ENCODE data around the gene ZNF804A. TPM values are rescaled to one million over a fixed set of nuclear protein-coding genes. Genes with fewer than 3 reads are reported as not detected.

The ZNF804A gene
- total RNA-seq, 2 donors from 2014 or later, result 0.14 to 0.68 TPM

GRCh38 chr2:184728411-184728810 is 130.1 kb downstream of the ZNF804A start:
- Histone ChIP-seq H3K36me3 (no peaks in the 10 kb centered on the region), H3K27ac (no peak overlapping the region), H3K4me3 (no peak overlapping the region), H3K9me3 (no peaks in the 10 kb centered on the region), H3K27me3 (replicated peaks; ENCODE audit: insufficient read depth) (no peaks in the 10 kb centered on the region), H3K4me1 (ENCODE audit: control insufficient read depth in 1 of 2, low read depth in 2 of 2) (no peaks in the 10 kb centered on the region)
- TF ChIP-seq CTCF (IDR thresholded peaks at IDR 0.05), result no peak
- no peak for DNase-seq (ENCODE audit: low spot score)
- no peak for ATAC-seq (ENCODE audit: insufficient number of reproducible peaks, low FRiP score, low read depth)

- no peaks in the 10 kb centered on the region for H3K4me1 ChIP-seq (ENCODE audit: control insufficient read depth in 1 of 2, low read depth in 2 of 2)
- no peaks in the 10 kb centered on the region for H3K9me3 ChIP-seq
- ATAC-seq (ENCODE audit: insufficient number of reproducible peaks, low FRiP score, low read depth) (no peak), DNase-seq (ENCODE audit: low spot score) (no peak)
- no peak for TF ChIP-seq CTCF (IDR thresholded peaks at IDR 0.05)
- H3K27ac ChIP-seq, result no peak overlapping the region
- no peaks in the 10 kb centered on the region for H3K27me3 ChIP-seq (replicated peaks; ENCODE audit: insufficient read depth)
- no peaks in the 10 kb centered on the region for H3K36me3 ChIP-seq
- H3K4me3 ChIP-seq, result no peak overlapping the region
Observed at GRCh38 chr2:184729581-184729980, 131.3 kb downstream of the ZNF804A start.

GRCh38 chr2:184730288-184730687 is 132.0 kb downstream of the ZNF804A start:
- no peak for ATAC-seq (ENCODE audit: insufficient number of reproducible peaks, low FRiP score, low read depth)
- H3K4me1 ChIP-seq (ENCODE audit: control insufficient read depth in 1 of 2, low read depth in 2 of 2), result no peaks in the 10 kb centered on the region
- no peak overlapping the region for H3K4me3 ChIP-seq
- H3K9me3 ChIP-seq, result no peaks in the 10 kb centered on the region
- no peak overlapping the region for H3K27ac ChIP-seq
- TF ChIP-seq CTCF (IDR thresholded peaks at IDR 0.05), result no peak
- DNase-seq (ENCODE audit: low spot score), result no peak
- H3K36me3 ChIP-seq, result no peaks in the 10 kb centered on the region
- no peaks in the 10 kb centered on the region for H3K27me3 ChIP-seq (replicated peaks; ENCODE audit: insufficient read depth)

- no peak for ATAC-seq (ENCODE audit: insufficient number of reproducible peaks, low FRiP score, low read depth)
- H3K4me3 ChIP-seq, result no peak overlapping the region
- no peaks in the 10 kb centered on the region for H3K27me3 ChIP-seq (replicated peaks; ENCODE audit: insufficient read depth)
- no peaks in the 10 kb centered on the region for H3K9me3 ChIP-seq
- no peak for TF ChIP-seq CTCF (IDR thresholded peaks at IDR 0.05)
- no peaks in the 10 kb centered on the region for H3K36me3 ChIP-seq
- no peaks in the 10 kb centered on the region for H3K4me1 ChIP-seq (ENCODE audit: control insufficient read depth in 1 of 2, low read depth in 2 of 2)
- no peak overlapping the region for H3K27ac ChIP-seq
- DNase-seq (ENCODE audit: low spot score), result no peak
Observed at GRCh38 chr2:184734338-184734737, 136.0 kb downstream of the ZNF804A start.

GRCh38 chr2:184735611-184736010 is 137.3 kb downstream of the ZNF804A start:
- ATAC-seq (ENCODE audit: insufficient number of reproducible peaks, low FRiP score, low read depth) (no peak), DNase-seq (ENCODE audit: low spot score) (no peak)
- Histone ChIP-seq H3K27ac (no peak overlapping the region), H3K27me3 (replicated peaks; ENCODE audit: insufficient read depth) (no peaks in the 10 kb centered on the region), H3K4me3 (no peak overlapping the region), H3K36me3 (no peaks in the 10 kb centered on the region), H3K9me3 (no peaks in the 10 kb centered on the region), H3K4me1 (ENCODE audit: control insufficient read depth in 1 of 2, low read depth in 2 of 2) (no peaks in the 10 kb centered on the region)
- no peak for TF ChIP-seq CTCF (IDR thresholded peaks at IDR 0.05)
